H54 (cell line): ENCODE data around the gene SHF.

ENCODE experiments used
- DNase-seq: peaks from one replicate; pipeline ENCODE4 v3.0.0; 2011; ENCODE audit warnings: low spot score, mixed read lengths; ENCODE audit not compliant: insufficient read length
- FAIRE-seq: peaks from 3 replicates; lab custom pipeline; 2011; peaks lifted over from hg19 to GRCh38; lab: Jason Lieb, UNC
- POLR2A ChIP-seq: IDR thresholded peaks from 2 replicates; pipeline ENCODE4 v1.6.1; 2011; ENCODE audit warnings: low read depth, mild to moderate bottlenecking, low read length

Gene SHF

DNA sequence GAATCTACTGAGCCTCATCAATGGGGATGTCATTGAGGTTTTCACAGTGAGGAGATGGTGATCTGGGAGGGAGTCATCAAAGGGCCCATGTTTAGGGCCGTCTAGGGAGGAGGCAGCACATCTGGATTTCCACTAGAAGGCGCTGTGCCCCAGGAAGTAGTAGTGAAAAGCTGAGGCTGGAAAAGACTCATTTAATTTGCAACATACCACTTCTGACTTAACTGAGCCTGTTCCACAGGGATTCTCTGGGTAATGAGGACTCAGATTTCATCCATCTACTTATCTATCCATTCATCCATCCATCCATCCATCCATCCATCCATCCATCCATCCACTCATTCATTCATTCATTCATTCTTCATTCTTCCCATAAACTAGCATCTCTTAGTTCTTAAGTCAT is 17.4 kb upstream of the SHF start:
- peak; percentile 45 for FAIRE-seq
- TF ChIP-seq POLR2A = no peak
- peak; percentile 55 for DNase-seq

DNA sequence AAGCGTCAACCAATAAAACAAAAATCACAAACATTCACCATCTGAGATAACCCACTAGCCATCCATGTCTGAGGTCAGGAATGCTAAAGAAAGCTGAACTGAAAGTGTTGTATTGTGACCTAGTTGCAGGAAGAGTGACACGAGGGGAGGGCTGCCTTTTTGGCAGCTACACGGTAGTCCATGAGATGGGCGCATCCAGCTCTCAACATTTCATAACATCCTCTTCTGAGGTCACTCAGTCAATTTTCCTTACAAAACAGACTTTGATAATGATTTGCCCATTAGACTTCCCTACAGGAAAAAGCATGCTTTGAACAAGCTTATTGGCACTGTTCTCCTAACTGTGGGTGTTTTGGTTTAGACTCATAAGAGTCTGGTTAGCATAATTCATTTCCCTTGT is 15.4 kb upstream of the SHF start:
- no peak for TF ChIP-seq POLR2A
- FAIRE-seq = no peak
- DNase-seq = no peak

DNA sequence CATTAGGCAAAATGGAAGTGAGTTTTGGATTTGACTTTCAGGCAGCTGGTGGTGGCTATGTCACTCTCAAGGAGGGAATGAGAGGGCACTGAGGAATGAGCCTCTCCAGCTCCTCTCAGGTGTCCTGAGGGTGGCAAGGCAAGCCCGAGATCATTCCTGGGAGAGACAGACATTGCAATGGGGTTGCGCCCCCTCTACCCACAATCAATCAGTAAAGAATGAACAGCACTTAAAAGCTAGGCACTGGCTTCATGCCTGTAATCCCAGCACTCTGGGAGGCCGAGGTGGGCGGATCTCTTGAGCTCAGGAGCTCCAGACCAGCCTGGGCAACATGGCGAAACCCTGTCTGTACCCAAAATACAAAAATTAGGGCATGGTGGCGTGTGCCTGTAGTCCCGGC is 14.1 kb upstream of the SHF start:
- no peak for TF ChIP-seq POLR2A
- FAIRE-seq (no peak), DNase-seq (no peak)

DNA sequence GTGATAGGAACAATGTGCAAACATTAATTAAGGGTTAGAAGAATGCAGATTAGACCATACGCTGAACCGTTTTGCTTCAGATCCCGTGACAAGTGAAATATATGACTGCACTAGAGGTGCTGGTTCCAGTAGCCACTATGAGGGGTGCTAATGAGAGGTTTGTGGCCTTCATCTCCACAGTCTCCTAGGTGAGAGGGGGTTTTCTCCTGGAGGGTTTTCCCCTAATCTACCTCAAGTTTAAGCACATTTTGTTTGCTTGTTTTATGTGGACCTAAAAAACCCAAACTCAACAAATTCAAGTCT is 13.7 kb upstream of the SHF start:
- no peak for DNase-seq
- FAIRE-seq = no peak

DNA sequence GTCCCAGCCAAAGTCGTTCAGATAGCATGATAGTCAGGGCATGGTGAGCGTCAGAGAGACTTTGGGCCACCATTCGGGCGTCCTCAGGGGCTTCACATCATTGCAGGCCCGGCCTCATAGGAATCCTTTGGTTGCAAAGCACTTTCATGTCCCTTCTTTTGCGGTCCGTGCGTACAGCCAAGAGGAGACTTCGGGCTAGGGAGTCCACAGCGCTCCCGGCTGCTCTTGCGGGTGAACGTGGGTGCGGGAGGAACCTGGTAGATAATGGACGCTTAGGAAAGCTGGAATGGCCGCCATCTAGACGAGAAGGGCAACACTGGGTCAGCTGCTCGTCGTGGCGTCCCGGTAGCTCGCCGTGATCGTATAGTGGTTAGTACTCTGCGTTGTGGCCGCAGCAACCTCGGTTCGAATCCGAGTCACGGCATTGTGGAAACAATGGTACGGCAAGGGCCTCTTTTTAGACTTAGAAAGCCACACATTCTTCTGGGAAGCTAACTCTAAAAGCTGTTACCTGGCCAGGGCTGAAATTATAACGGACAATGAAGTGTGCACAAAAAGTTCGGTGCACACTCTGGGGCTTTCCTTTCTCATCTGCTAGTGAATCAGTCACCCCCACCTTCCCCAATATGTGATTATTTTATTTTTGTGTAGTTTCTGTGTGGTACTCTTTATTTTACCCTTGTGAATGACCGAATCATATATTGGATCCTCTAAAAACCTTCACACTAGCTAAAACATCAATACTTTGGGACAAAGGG is 13.2 kb upstream of the SHF start:
- DNase-seq (no peak), FAIRE-seq (peak; percentile 15)
- no peak for TF ChIP-seq POLR2A

More for the DNA sequence above, 13.7 kb upstream of the SHF start:
- TF ChIP-seq POLR2A = no peak

DNA sequence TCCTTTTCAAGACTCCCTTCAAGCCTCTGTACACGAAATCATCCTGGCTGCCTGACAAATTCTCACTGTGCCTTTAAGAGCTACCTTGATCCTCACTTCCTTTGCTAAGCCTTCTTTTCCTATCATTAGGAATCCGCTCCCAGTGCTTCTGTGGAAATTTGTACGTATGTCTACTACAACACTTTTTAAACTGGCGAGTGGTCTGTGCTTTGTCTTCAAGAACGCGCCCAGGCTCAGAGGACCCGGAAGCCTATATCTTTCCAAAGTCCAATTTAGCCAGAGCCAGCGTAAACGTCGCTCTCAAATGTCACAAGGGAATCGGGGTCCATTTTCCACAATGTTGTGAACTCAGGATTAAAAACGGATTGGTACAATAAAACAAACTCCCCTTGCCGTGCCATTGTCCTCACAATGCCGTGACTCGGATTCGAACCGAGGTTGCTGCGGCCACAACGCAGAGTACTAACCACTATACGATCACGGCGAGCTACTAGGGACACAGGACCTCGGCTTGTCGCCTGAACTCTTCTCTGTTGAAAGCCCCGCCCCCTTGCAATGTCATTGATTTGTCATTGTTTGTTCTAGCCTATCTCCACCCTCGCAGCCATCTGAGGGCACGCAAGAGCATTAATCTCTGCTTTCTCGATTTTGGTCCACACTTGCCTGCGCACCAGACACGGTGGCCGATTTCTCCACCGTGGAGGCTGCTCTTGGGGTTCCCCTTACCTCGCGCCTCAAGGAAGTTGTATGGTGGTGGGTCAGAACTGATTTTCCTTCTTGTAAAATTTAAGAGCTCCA is 12.4 kb upstream of the SHF start:
- FAIRE-seq = peak; percentile 80
- peak; percentile 53 for DNase-seq
- TF ChIP-seq POLR2A = no peak

DNA sequence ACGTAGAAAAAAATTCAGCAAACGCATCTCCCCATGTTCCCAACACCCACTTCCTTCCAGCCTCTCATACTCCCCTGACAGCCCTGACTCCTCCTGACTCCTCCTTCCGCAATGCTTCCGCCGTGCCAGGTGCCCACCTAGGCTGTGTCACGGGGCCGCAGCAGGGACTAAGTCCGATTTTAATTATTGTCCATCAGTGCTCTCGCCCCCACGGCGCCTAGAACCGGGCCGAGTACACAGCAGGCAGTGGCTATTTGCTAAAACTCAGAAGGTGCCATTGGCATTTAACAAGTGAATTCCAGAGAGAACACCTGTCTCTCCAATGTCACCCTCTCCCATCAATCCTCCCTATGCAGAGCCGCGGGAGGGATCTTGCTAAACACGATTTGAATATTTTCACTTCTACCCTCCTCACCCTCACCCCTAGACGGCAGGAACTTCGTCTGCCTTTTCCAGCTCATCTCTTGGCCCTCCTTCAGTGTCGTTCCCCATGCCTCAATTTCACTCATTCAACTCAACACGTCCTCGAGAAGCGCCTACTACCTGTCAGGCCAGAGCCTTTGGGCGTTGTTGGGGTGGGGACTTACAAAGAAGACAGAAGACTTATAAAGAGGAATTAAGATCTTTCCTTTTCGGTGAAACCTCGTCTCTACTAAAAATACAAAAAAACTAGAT is 11.5 kb upstream of the SHF start:
- no peak for TF ChIP-seq POLR2A
- no peak for FAIRE-seq
- no peak for DNase-seq

DNA sequence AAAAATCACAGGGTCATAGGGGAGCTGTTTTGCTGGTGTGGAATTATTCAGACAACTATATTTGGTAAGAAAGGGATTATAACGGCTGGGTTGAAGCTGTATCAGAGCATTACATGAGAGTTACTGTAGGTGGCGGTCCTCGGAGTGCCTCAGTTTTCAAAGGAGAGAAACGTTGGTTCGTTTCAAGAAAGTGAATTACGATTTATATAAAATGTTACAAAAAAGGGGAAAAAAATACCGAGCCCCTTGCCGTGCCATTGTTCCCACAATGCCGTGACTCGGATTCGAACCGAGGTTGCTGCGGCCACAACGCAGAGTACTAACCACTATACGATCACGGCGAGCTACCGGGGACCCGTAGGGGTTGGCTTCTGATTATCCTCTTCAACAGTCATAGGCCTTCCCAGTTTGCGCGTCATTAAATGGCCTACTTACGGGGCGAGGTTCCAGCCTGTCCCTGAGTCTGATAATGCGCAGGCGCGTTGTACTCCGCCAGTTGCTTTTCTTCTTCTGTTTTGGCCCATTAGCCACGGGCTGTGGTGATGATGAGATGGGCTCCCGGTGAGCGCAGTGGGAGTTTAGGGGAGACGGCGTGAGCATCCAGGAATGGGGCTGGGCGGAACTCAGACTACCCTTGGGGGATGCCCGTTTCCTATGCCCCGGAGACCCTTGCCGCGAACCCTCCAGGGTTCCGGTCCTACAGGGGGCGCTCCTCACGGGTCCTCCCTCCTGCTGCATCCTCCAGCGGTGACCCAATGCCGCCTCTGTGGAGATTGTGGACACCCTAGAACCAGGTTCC is 10.8 kb upstream of the SHF start:
- DNase-seq (peak; percentile 65), FAIRE-seq (peak; percentile 88)
- TF ChIP-seq POLR2A = 0 out of 2 replicates have a peak, but pooled peaks have one; percentile 42

DNA sequence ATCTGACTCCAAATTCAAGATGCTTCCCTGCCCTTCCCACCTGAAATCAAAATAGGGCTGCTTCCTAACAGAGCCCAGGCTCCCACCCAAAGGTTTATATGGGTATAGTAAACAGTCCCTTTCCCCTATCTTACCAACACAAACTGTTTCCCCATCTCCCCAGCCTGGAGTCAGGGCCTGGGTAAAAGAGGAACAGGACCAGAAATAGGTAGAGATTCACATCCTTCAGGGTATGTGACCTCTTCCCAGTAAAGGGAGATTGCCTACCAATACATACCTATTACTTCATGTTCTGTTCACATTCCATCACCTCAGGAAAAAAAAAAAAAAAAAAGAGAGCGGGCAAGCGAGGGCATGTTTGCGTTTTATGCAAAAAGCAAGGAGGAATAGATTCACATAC is 9.7 kb upstream of the SHF start:
- no peak for TF ChIP-seq POLR2A
- FAIRE-seq = no peak

DNA sequence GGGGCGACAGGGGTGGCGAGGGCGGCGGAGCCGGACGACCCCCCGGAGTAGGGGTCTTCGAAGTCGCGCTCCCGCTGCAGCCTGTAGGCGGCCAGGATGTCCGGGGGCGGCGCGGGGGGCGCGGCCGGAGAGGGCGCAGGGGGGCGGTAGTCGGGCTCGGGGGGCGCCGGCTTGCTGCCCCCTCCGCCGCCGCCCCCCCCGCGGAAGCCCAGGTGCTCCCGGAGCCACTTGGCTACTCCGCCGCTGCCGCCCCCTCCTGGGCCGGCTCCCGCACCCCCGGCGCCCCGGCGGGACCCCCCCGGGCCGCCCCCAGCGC is 230 bp downstream of the SHF start:
- no peak for TF ChIP-seq POLR2A
- FAIRE-seq = no peak
- DNase-seq = no peak

More for the DNA sequence above, 9.7 kb upstream of the SHF start:
- no peak for DNase-seq

DNA sequence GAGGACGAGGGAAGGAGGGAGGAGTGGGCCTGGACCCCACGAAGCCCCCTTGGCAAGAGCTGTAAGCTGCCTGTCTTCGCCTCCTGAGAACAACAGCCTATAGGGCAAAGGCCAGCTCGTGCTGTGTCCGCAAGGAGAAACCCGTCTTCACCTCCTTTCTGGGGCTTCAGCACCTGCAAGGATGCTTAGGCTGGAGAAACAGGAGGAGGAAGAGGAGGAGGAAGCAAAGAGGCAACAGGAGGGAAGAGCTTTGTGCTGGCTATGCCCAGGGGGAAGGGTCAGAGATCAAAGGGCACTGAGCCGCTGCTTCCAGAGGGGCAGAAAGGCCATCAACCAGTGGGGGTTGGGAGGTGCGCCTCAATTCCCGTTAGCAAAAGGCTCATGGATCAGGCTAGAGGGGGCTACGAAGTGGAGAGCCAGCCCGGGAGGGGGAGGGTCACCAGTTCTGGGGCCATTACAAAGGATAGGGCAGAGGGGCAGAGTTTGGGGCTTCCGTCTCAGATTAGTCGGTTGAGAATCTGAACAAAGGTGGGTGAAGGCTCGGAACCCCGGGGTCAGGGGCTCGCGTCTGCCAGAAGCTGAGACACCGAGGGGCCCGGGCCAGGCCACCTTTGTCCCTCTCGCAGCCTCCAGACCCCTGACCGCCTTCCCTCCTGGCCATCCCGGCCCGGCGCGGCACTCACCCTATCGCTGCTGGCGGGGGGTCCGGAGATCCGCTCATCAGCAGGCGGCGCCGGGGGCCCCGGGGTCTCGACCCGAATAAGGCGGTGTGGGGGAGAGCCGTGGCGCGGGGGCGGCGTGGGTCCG is 792 bp downstream of the SHF start:
- no peak for TF ChIP-seq POLR2A
- FAIRE-seq (no peak), DNase-seq (no peak)

DNA sequence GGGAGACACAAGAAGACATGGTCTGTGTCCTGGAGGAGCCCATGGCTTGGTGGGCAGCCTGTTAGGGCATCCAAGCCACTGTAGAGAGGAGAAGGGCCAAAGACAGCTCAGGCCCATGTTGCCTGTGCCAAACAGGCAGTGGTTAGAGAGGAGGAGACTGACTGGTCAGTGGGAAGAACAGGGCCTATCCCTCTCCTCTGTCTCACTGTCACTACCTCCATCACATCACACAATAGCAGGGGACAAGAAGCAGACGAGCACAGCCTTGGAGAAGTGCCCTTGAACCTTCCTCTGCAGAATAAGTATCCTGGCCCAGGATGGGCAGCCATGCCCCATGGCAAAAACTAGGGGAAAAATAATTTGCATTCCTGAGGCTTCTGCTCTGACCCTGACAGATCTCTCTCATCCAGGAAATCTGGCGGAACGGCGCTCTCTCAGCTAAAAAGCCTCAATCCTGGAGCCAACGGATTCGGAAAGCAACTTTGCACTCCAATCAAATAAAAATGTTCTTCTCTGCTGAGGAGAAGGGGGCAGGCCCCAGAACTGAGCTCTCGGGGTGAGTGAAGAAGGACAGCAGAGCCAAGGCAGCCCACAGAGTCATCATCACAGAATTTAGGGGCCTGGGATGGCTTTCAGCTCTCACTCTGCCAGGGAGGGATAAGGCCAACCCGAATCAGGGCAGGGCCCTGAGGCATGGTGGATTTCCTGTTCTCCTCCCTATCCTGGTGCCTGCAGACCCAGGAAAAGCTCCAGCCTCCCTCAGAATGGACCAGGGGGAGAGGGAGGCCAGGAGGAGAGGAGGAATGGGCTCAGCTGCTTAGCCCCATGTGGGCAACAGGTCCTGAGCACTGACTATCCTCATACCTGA is 1.6 kb downstream of the SHF start:
- FAIRE-seq (no peak), DNase-seq (no peak)
- no peak for TF ChIP-seq POLR2A
